PFSK-1 (cell line): ENCODE results near the gene CDK6.

Experiments used
- FOXP2 ChIP-seq: optimal IDR thresholded peaks from 2 replicates; pipeline ENCODE3; 2011; ENCODE audit warnings: borderline replicate concordance, control low read depth, inconsistent platforms; ENCODE audit not compliant: insufficient read depth; ENCODE audit errors: extremely low read length, extremely low read depth
- POLR2AphosphoS5 ChIP-seq: IDR thresholded peaks from 2 replicates; pipeline ENCODE4 v1.6.1; 2012; ENCODE audit warnings: low read depth, mild to moderate bottlenecking, control low read depth, low read length, moderate library complexity
- REST ChIP-seq, 2 experiments: IDR thresholded peaks; 2 replicates each; pipeline versions ENCODE4 v1.6.1 to v1.8.0; 2011 to 2012; ENCODE audit warnings: low read depth in 2 of 2, low read length in 2 of 2, control low read depth in 1 of 2, inconsistent platforms in 1 of 2, mild to moderate bottlenecking in 1 of 2, moderate library complexity in 1 of 2; ENCODE audit not compliant: insufficient read depth in 1 of 2
- SIN3A ChIP-seq: IDR thresholded peaks from 2 replicates; pipeline ENCODE4 v1.6.1; 2012; ENCODE audit warnings: mild to moderate bottlenecking, low read length, moderate library complexity, borderline replicate concordance; ENCODE audit not compliant: insufficient read depth
- TAF1 ChIP-seq: IDR thresholded peaks from 2 replicates; pipeline ENCODE4 v1.6.1; 2012; ENCODE audit warnings: low read length, control low read depth, borderline replicate concordance; ENCODE audit not compliant: insufficient read depth

Gene CDK6

GRCh38 chr7:92678291-92678920 is 158.0 kb downstream of the CDK6 start:
- no peak for TF ChIP-seq TAF1
- TF ChIP-seq POLR2AphosphoS5 = no peak
- TF ChIP-seq REST (IDR thresholded peaks at IDR 0.05; ENCODE audit: insufficient read depth in 1 of 2, low read depth in 2 of 2, low read length in 2 of 2) = no peak
- TF ChIP-seq SIN3A = no peak
- no peak for TF ChIP-seq FOXP2

- TF ChIP-seq TAF1 (no peak), POLR2AphosphoS5 (no peak), REST (IDR thresholded peaks at IDR 0.05; ENCODE audit: insufficient read depth in 1 of 2, low read depth in 2 of 2, low read length in 2 of 2) (no peak), SIN3A (no peak), FOXP2 (no peak)
Observed at GRCh38 chr7:92674379-92674778, 162.0 kb downstream of the CDK6 start.

- no peak for TF ChIP-seq TAF1
- no peak for TF ChIP-seq POLR2AphosphoS5
- no peak for TF ChIP-seq FOXP2
- TF ChIP-seq SIN3A = no peak
- TF ChIP-seq REST (IDR thresholded peaks at IDR 0.05; ENCODE audit: insufficient read depth in 1 of 2, low read depth in 2 of 2, low read length in 2 of 2) = no peak
Observed at GRCh38 chr7:92671505-92672169, 164.7 kb downstream of the CDK6 start.

- TF ChIP-seq POLR2AphosphoS5 = no peak
- no peak for TF ChIP-seq FOXP2
- TF ChIP-seq REST (IDR thresholded peaks at IDR 0.05; ENCODE audit: insufficient read depth in 1 of 2, low read depth in 2 of 2, low read length in 2 of 2) = no peak
- TF ChIP-seq SIN3A = no peak
- TF ChIP-seq TAF1 = no peak
Observed at GRCh38 chr7:92670204-92670851, 166.0 kb downstream of the CDK6 start.
